HUES48 (cell line): ENCODE results near the gene MAEA.

Experiments
- H3K27ac ChIP-seq: one replicate; pipeline ENCODE4 v1.7.0; 2013; ENCODE audit warnings: low read depth, low read length, inconsistent platforms
- H3K27me3 ChIP-seq: 2 replicates; pipeline ENCODE4 v1.6.1; 2013; ENCODE audit warnings: mild to moderate bottlenecking, low read length; ENCODE audit not compliant: control insufficient read depth, insufficient read depth
- H3K36me3 ChIP-seq: 2 replicates; pipeline ENCODE4 v1.6.1; 2013; ENCODE audit warnings: low read length; ENCODE audit not compliant: control insufficient read depth, insufficient read depth
- H3K4me1 ChIP-seq: 2 replicates; pipeline ENCODE4 v1.6.1; 2013; ENCODE audit warnings: mild to moderate bottlenecking, low read length; ENCODE audit not compliant: control insufficient read depth, insufficient read depth
- H3K4me3 ChIP-seq: 2 replicates; pipeline ENCODE4 v1.5.1; 2013; ENCODE audit warnings: mild to moderate bottlenecking, low read depth, low read length
- H3K9ac ChIP-seq: 2 replicates; pipeline ENCODE4 v1.6.1; 2013; ENCODE audit warnings: mild to moderate bottlenecking, low read depth, low read length, moderate library complexity
- H3K9me3 ChIP-seq: 2 replicates; pipeline ENCODE4 v1.6.1; 2013; ENCODE audit warnings: low read length; ENCODE audit not compliant: control insufficient read depth, insufficient read depth

Gene MAEA

GRCh38 chr4:1351854-1352566 lies 62.3 kb downstream of the MAEA start:
- no peak overlapping the region for H3K4me3 ChIP-seq
- no peaks in the 10 kb centered on the region for H3K9me3 ChIP-seq
- no peaks in the 10 kb centered on the region for H3K27me3 ChIP-seq
- peaks cover 40% of the 10 kb centered on the region for H3K36me3 ChIP-seq
- no peak overlapping the region for H3K9ac ChIP-seq
- 0 out of 2 replicates have a peak, but pooled peaks cover 5% of the 10 kb centered on the region for H3K4me1 ChIP-seq
- no peak overlapping the region for H3K27ac ChIP-seq

- Histone ChIP-seq H3K36me3 (peaks cover 40% of the 10 kb centered on the region), H3K4me1 (0 out of 2 replicates have a peak, but pooled peaks cover 5% of the 10 kb centered on the region), H3K9ac (no peak overlapping the region), H3K27me3 (no peaks in the 10 kb centered on the region), H3K4me3 (no peak overlapping the region), H3K9me3 (no peaks in the 10 kb centered on the region), H3K27ac (no peak overlapping the region)
Observed at GRCh38 chr4:1352567-1352900, 62.8 kb downstream of the MAEA start.

GRCh38 chr4:1353186-1354055 lies 63.7 kb downstream of the MAEA start:
- H3K9ac ChIP-seq = no peak overlapping the region
- no peak overlapping the region for H3K4me3 ChIP-seq
- no peaks in the 10 kb centered on the region for H3K9me3 ChIP-seq
- H3K36me3 ChIP-seq = peaks cover 40% of the 10 kb centered on the region
- no peak overlapping the region for H3K27ac ChIP-seq
- 0 out of 2 replicates have a peak, but pooled peaks cover under 1% of the 10 kb centered on the region for H3K4me1 ChIP-seq
- no peaks in the 10 kb centered on the region for H3K27me3 ChIP-seq

- Histone ChIP-seq H3K36me3 (peaks cover 46% of the 10 kb centered on the region), H3K9me3 (no peaks in the 10 kb centered on the region)
Observed at GRCh38 chr4:1354136-1354982, 64.7 kb downstream of the MAEA start.

GRCh38 chr4:1354983-1355275 lies 65.2 kb downstream of the MAEA start:
- no peak overlapping the region for H3K27ac ChIP-seq
- no peaks in the 10 kb centered on the region for H3K4me1 ChIP-seq
- H3K9ac ChIP-seq = no peak overlapping the region
- H3K4me3 ChIP-seq = no peak overlapping the region
- H3K27me3 ChIP-seq = no peaks in the 10 kb centered on the region
- peaks cover 44% of the 10 kb centered on the region for H3K36me3 ChIP-seq
- H3K9me3 ChIP-seq = no peaks in the 10 kb centered on the region

More at GRCh38 chr4:1354136-1354982, 64.7 kb downstream of the MAEA start:
- Histone ChIP-seq H3K27ac (no peak overlapping the region), H3K4me1 (no peaks in the 10 kb centered on the region), H3K4me3 (no peak overlapping the region), H3K27me3 (no peaks in the 10 kb centered on the region), H3K9ac (no peak overlapping the region)

GRCh38 chr4:1355378-1355777 lies 65.7 kb downstream of the MAEA start:
- H3K27ac ChIP-seq = no peak overlapping the region
- no peaks in the 10 kb centered on the region for H3K9me3 ChIP-seq
- peaks cover 40% of the 10 kb centered on the region for H3K36me3 ChIP-seq
- H3K4me3 ChIP-seq = no peak overlapping the region
- no peaks in the 10 kb centered on the region for H3K27me3 ChIP-seq
- no peak overlapping the region for H3K9ac ChIP-seq
- H3K4me1 ChIP-seq = no peaks in the 10 kb centered on the region

GRCh38 chr4:1356181-1356998 lies 66.7 kb downstream of the MAEA start:
- Histone ChIP-seq H3K4me1 (no peaks in the 10 kb centered on the region), H3K4me3 (no peak overlapping the region), H3K27ac (no peak overlapping the region), H3K36me3 (peaks cover 40% of the 10 kb centered on the region), H3K9ac (no peak overlapping the region), H3K9me3 (no peaks in the 10 kb centered on the region), H3K27me3 (no peaks in the 10 kb centered on the region)

GRCh38 chr4:1357356-1358248 lies 67.9 kb downstream of the MAEA start:
- H3K9ac ChIP-seq = no peak overlapping the region
- H3K27me3 ChIP-seq = no peaks in the 10 kb centered on the region
- no peaks in the 10 kb centered on the region for H3K4me1 ChIP-seq
- H3K27ac ChIP-seq = no peak overlapping the region
- H3K9me3 ChIP-seq = no peaks in the 10 kb centered on the region
- peaks cover 33% of the 10 kb centered on the region for H3K36me3 ChIP-seq
- H3K4me3 ChIP-seq = no peak overlapping the region

GRCh38 chr4:1358421-1359143 lies 68.9 kb downstream of the MAEA start:
- H3K27me3 ChIP-seq = no peaks in the 10 kb centered on the region
- no peaks in the 10 kb centered on the region for H3K9me3 ChIP-seq
- H3K27ac ChIP-seq = no peak overlapping the region
- H3K4me3 ChIP-seq = no peak overlapping the region
- H3K4me1 ChIP-seq = no peaks in the 10 kb centered on the region
- no peak overlapping the region for H3K9ac ChIP-seq
- peaks cover 28% of the 10 kb centered on the region for H3K36me3 ChIP-seq
